Panc1 (cell line): ENCODE data around the gene PTPRE. TPM values are rescaled to one million over a fixed set of nuclear protein-coding genes. Genes with fewer than 3 reads are reported as not detected.

Experiments
- ATAC-seq: fragments of 200-7000 bp; cut with Tn5 transposase; 2 replicates; pipeline ENCODE4 v1.9.1; 2020; ENCODE audit warnings: mild to moderate bottlenecking, moderate library complexity
- BruUV-seq: library from RNA; stranded (reverse); fragments of 400-500 nt; replicated peaks from 2 replicates; lab custom pipeline; 2021; lab: Mats Ljungman, UMichigan
- CTCF ChIA-PET: fragments of 300-600 bp; sonication (Branson Sonifier 250); formaldehyde crosslinking; loops from one replicate; lab custom pipeline; 2022; ENCODE audit warnings: antibody characterized with exemption; lab: Charles Lee
- POLR2A ChIA-PET: fragments of 300-600 bp; sonication (Branson Sonifier 250); formaldehyde crosslinking; loops from one replicate; lab custom pipeline; 2022; ENCODE audit warnings: antibody characterized with exemption; lab: Charles Lee
- DNase-seq: peaks from one replicate; pipeline ENCODE4 v3.0.0-alpha.2; 2010; ENCODE audit warnings: low read depth, low spot score
- H3K27ac ChIP-seq: 2 replicates; pipeline ENCODE4 v1.5.1; 2011; ENCODE audit warnings: mild to moderate bottlenecking, low read length, inconsistent platforms
- H3K27me3 ChIP-seq: fragments of 200-500 bp; sonication (Bioruptor generic); 2 replicates; pipeline ENCODE4 v1.6.0; 2014; ENCODE audit warnings: low read length, inconsistent platforms; ENCODE audit not compliant: control insufficient read depth, insufficient read depth
- H3K36me3 ChIP-seq: fragments of 200-500 bp; sonication (Bioruptor generic); 2 replicates; pipeline ENCODE4 v1.5.1; 2014; ENCODE audit warnings: inconsistent platforms, mild to moderate bottlenecking, low read length, moderate library complexity; ENCODE audit not compliant: control insufficient read depth, insufficient read depth
- H3K4me1 ChIP-seq: 2 replicates; pipeline ENCODE4 v1.5.1; 2011; ENCODE audit warnings: inconsistent platforms, mild to moderate bottlenecking, low read length, moderate library complexity; ENCODE audit not compliant: control insufficient read depth, insufficient read depth
- H3K4me3 ChIP-seq, 2 experiments: 2 replicates each; pipeline ENCODE4 v1.5.1; 2011 to 2012; ENCODE audit warnings: low read depth in 2 of 2, low read length in 2 of 2, mild to moderate bottlenecking in 2 of 2, inconsistent platforms in 1 of 2, moderate library complexity in 1 of 2
- H3K9me3 ChIP-seq: fragments of 200-500 bp; sonication (Bioruptor generic); 2 replicates; pipeline ENCODE4 v1.5.1; 2014; ENCODE audit warnings: low read depth, mild to moderate bottlenecking, inconsistent platforms, low read length, moderate library complexity; ENCODE audit not compliant: control insufficient read depth, insufficient read depth
- CTCF ChIP-seq: fragments of 450-650 bp; IDR thresholded peaks from 2 replicates; pipeline ENCODE4 v1.5.1; 2017; ENCODE audit warnings: mild to moderate bottlenecking
- POLR2AphosphoS5 ChIP-seq: IDR thresholded peaks from 2 replicates; pipeline ENCODE4 v1.6.1; 2012; ENCODE audit warnings: mild to moderate bottlenecking, low read depth, low read length, moderate library complexity
- REST ChIP-seq, 2 experiments: IDR thresholded peaks; 2 replicates each; pipeline ENCODE4 v1.6.1; 2011 to 2012; ENCODE audit warnings: low read depth in 2 of 2, control low read depth in 1 of 2, low read length in 1 of 2, mild to moderate bottlenecking in 1 of 2, moderate library complexity in 1 of 2; ENCODE audit not compliant: insufficient read depth in 1 of 2
- SIN3A ChIP-seq: IDR thresholded peaks from 2 replicates; pipeline ENCODE4 v1.6.1; 2012; ENCODE audit warnings: low read depth, mild to moderate bottlenecking, low read length, moderate library complexity, borderline replicate concordance; ENCODE audit not compliant: insufficient read depth
- TCF7L2 ChIP-seq: IDR thresholded peaks from 2 replicates; pipeline ENCODE4 v1.6.1; 2011; ENCODE audit warnings: mild to moderate bottlenecking, low read depth, low read length, inconsistent platforms
- in situ Hi-C: cut with HindIII; loops from 2 replicates; pipeline ENCODE4 v1.10.0; 2016; ENCODE audit warnings: low sequenced_read_pairs, low pct_unique_long_range_greater_than_20kb
- intact Hi-C: fragments of 100-400 bp; cut with micrococcal nuclease; formaldehyde crosslinking; loops from one replicate; pipeline ENCODE4 v1.10.0; 2022; ENCODE audit not compliant: unreplicated experiment
- total RNA-seq: library from RNA; stranded (reverse); gene quantifications from one replicate; pipeline ENCODE4 v1.2.1, GENCODE V29; 2021; ENCODE audit not compliant: unreplicated experiment

Gene PTPRE
- total RNA-seq, 1 experiment from 2014 or later, result 0.44 TPM

GRCh38 chr10:127877699-127878098, 29.2 kb upstream of the PTPRE start:
- no peaks in the 10 kb centered on the region for H3K9me3 ChIP-seq
- ChIA-PET POLR2A (no interaction called here), CTCF (no interaction called here)
- in situ Hi-C loops, result no loop called here
- no peak for TF ChIP-seq CTCF
- no peak for TF ChIP-seq REST (IDR thresholded peaks at IDR 0.05; ENCODE audit: insufficient read depth in 1 of 2, low read depth in 2 of 2, low read length in 1 of 2)
- no peak for TF ChIP-seq TCF7L2
- TF ChIP-seq POLR2AphosphoS5, result no peak
- no peak for TF ChIP-seq SIN3A
- H3K4me1 ChIP-seq, result no peaks in the 10 kb centered on the region
- no peak overlapping the region for H3K27ac ChIP-seq
- ATAC-seq, result no peak
- DNase-seq, result no peak
- peaks cover 27% of the 10 kb centered on the region for H3K27me3 ChIP-seq
- no peaks in the 10 kb centered on the region for H3K36me3 ChIP-seq
- intact Hi-C loops, result no loop called here
- H3K4me3 ChIP-seq, result no peak overlapping the region
- no TSS peak for BruUV-seq

- H3K4me1 ChIP-seq, result no peaks in the 10 kb centered on the region
- no peaks in the 10 kb centered on the region for H3K9me3 ChIP-seq
- POLR2A ChIA-PET, result no interaction called here
- peaks cover 27% of the 10 kb centered on the region for H3K27me3 ChIP-seq
- in situ Hi-C loops, result no loop called here
- ATAC-seq (no peak), DNase-seq (no peak)
- CTCF ChIA-PET, result no interaction called here
- BruUV-seq, result no TSS peak
- no peaks in the 10 kb centered on the region for H3K36me3 ChIP-seq
- intact Hi-C loops, result no loop called here
- TF ChIP-seq SIN3A (no peak), TCF7L2 (no peak), REST (IDR thresholded peaks at IDR 0.05; ENCODE audit: insufficient read depth in 1 of 2, low read depth in 2 of 2, low read length in 1 of 2) (no peak), POLR2AphosphoS5 (no peak), CTCF (no peak)
- H3K4me3 ChIP-seq, result no peak overlapping the region
- no peak overlapping the region for H3K27ac ChIP-seq
These were observed 28.3 kb upstream of the PTPRE start for GRCh38 chr10:127878475-127879055.
